Thyroid gland (tissue), 4 donors: Measurements from ENCODE around the gene CSTF3.

Source experiments
- CTCF ChIP-seq, 6 experiments: fragments of 200-600 bp in 3 of 6; fragments of 450-650 bp in 3 of 6; sonication (generic) in 3 of 6; IDR thresholded peaks; one replicate each; pipeline ENCODE4 v1.5.1; 2016 to 2019; ENCODE audit warnings: antibody characterized with exemption in 6 of 6, mild to moderate bottlenecking in 2 of 6, inconsistent platforms in 1 of 6, moderate library complexity in 1 of 6
- POLR2A ChIP-seq, 2 donors: fragments of 450-650 bp; IDR thresholded peaks; one replicate each; pipeline ENCODE4 v1.6.1; 2017; ENCODE audit warnings: antibody characterized with exemption in 2 of 2, mild to moderate bottlenecking in 2 of 2, moderate library complexity in 1 of 2

DNA sequence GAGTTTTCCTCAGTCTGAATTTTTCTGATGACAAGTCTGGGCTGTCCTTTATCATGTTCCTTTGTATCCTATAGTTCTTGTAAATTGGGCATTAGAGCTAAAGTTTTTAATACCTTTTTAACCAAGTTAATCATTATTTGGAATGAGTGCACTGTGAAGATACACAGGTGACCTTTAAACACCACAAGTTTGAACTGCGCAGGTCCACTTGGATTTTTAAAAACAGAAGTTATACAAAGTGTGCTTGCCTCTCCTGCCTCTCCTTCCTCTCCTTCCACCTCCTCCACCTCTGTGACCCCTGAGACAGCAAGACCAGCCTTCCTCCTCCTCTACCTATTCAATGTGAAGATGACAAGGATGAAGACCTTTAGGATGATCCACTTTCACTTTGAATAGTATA lies 126.3 kb downstream of the CSTF3 start:
- no peak for TF ChIP-seq CTCF (IDR thresholded peaks at IDR 0.05)
- no peak for TF ChIP-seq POLR2A (IDR thresholded peaks at IDR 0.05)
